LNCAP (cell line): Measurements from ENCODE around the gene VPS18.

Experiments used
- CTCF ChIP-seq: fragments of 450-650 bp; IDR thresholded peaks from 2 replicates; pipeline ENCODE4 v1.5.1; 2017; ENCODE audit warnings: mild to moderate bottlenecking

Gene VPS18

GRCh38 chr15:40852529-40852928 lies 41.7 kb upstream of the VPS18 start:
- TF ChIP-seq CTCF, result no peak

- no peak for TF ChIP-seq CTCF
Observed at GRCh38 chr15:40853241-40853890, 40.9 kb upstream of the VPS18 start.

GRCh38 chr15:40854161-40854560 lies 40.1 kb upstream of the VPS18 start:
- no peak for TF ChIP-seq CTCF

- no peak for TF ChIP-seq CTCF
Observed at GRCh38 chr15:40855706-40856234, 38.5 kb upstream of the VPS18 start.

- TF ChIP-seq CTCF, result no peak
Observed at GRCh38 chr15:40856746-40857145, 37.5 kb upstream of the VPS18 start.

GRCh38 chr15:40857601-40858341 lies 36.5 kb upstream of the VPS18 start:
- peak; percentile 96 for TF ChIP-seq CTCF

- no peak for TF ChIP-seq CTCF
Observed at GRCh38 chr15:40858706-40859105, 35.5 kb upstream of the VPS18 start.
